ENCODE results near the gene RYR3.

The RYR3 gene

DNA sequence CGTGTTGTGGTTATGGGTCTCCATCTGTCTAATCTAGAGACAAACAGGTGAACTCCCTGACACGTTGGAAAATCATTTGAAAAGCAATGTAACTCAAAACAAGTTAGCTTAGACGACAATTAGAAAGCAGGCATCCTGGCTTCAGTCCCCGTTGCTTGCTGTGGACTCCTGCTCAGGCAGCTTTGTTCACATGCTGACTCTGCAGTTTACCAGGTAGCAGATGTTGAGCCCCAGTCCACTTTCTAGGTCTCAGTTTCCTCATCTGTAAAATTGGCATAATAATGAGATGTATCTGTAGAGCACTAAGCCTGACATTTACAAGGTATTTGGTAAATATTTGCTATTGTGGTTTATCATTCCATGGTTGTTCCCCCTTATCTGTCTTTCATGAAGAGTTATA, 330.3 kb downstream of the RYR3 start:
- no peak for DNase-seq (ENCODE audit: low read depth in 2 of 2)

DNA sequence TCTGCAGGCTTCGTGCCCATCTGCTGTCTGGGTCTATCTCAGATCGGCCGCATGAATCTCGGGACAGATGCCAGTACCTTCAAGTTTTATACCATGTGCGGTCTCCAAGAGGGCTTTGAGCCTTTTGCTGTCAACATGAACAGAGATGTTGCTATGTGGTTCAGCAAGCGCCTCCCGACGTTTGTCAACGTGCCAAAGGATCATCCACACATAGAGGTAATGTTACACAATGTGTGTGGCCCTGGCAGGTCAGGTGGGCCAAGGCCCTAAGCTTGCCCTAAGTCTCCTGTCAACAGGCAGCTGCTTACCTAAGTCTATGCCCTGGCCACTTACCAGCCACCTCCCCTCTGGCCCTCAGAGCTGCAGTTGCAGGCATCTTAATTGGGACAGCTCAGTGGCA, 333.5 kb downstream of the RYR3 start:
- DNase-seq (ENCODE audit: low read depth in 2 of 2): no peak

DNA sequence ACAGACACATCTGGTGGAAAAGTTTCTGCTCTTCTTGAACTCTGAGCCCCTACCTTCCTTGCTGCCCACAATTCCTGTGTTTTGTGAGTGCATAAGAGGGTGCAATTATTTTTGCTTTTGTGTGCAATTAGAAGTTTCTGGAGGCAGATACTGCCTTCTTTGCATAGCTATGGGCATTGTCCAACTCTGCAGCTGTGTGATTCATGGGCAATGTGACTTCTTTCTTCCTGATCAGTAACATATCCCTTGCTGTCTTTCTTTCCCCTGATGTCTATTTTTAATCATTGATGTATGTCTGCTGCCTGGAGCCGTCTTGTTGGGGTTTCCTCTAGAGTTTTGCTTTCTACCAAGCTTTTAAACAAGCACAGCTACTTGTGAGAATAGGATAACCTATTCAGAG, 336.0 kb downstream of the RYR3 start:
- no peak for DNase-seq (ENCODE audit: low read depth in 2 of 2)

DNA sequence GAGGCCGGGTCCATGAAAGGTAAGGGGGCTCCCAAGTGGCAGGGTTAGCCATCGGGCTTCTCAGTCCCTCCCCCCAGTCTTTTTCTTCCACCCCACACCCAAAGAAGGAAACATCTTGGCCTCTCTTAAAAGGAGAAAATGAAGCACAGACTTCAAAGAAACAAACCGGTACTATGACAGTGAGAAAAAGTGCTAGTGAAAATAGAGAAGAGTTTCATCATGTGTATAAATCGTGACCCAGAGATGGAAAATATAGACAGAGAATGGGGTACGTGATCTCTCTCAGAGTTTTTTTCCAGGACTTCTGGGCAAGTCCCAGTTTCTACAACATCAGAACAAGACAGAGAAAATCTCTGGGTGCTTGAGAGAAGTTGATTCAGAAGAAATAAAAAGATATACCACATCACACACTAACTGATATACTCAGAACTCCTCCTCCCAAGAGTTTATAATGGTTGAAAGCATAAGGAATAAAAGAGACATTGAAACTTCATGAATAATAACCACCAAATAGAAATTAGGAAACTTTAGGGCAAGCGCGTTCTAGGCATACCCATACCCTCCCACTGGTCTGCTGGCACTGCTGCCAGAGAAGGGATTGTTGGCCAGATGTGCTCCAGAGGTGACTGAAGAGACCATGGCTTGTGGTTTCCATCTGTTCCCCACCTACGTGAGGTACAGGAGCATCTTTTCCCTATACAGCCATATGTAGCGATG, 338.6 kb downstream of the RYR3 start:
- DNase-seq (ENCODE audit: low read depth in 2 of 2): no peak

DNA sequence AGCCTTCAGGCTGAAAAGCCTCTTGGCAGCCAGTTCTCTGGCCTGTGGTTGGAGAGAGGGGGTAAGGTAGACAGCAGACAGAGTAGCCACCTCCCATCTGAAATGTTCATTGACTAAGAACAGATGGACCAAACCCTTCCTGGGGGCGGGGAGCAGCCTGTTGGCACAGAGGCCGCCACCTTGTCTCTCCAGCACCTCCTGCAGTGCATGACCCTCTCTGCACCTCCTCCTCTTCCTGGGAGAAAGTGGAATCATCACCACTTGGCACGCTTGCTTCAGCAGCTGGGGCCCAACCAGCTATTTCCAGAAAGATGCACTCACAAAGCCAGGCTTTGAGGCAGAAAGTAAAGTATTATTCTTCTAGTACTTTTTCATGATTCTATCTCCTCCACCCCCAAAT, 344.1 kb downstream of the RYR3 start:
- DNase-seq (ENCODE audit: low read depth in 2 of 2): no peak

- no peak for DNase-seq (ENCODE audit: low read depth in 2 of 2)
Observed at GRCh38 chr15:33655488-33655887, 344.7 kb downstream of the RYR3 start.

- DNase-seq (ENCODE audit: low read depth in 2 of 2): no peak
Observed at GRCh38 chr15:33656168-33656567, 345.4 kb downstream of the RYR3 start.

- no peak for DNase-seq (ENCODE audit: low read depth in 2 of 2)
Observed at GRCh38 chr15:33660151-33660550, 349.4 kb downstream of the RYR3 start.

DNA sequence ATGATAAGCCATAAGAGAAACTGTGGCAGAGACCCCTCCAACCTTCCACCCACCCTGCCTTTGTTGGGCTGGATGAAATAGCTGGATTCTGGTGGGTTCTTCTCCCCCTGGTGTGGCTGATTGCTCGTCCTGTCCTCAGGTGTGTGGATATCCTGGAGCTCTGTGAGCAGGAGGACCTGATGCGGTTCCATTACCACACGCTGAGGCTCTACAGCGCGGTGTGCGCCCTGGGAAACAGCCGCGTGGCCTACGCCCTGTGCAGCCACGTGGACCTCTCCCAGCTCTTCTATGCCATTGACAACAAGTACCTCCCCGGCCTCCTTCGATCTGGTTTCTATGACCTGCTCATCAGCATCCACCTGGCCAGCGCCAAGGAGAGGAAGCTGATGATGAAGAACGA, 351.2 kb downstream of the RYR3 start:
- no peak for DNase-seq (ENCODE audit: low read depth in 2 of 2)

DNA sequence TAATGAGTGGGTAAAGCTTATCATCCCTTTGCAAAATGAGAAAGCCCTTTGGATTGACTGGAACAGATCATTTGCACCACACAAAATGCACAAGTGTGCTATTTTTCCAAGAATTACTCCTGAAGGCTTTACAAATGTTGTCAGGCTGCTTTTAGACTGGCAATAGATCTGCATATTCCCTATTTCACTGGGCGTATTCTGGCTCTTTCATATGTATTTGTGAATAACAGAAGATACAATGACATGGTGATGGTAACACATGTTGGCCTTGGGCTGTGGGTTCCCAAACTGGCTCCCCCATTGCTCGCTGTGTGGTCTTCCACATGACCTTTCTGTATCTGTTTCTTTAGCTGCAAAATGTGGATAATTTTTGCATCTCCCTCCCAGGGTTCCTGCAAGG, 354.2 kb downstream of the RYR3 start:
- no peak for DNase-seq (ENCODE audit: low read depth in 2 of 2)

GRCh38 chr15:33670567-33670966, 359.8 kb downstream of the RYR3 start:
- DNase-seq (ENCODE audit: low read depth in 2 of 2): no peak

DNA sequence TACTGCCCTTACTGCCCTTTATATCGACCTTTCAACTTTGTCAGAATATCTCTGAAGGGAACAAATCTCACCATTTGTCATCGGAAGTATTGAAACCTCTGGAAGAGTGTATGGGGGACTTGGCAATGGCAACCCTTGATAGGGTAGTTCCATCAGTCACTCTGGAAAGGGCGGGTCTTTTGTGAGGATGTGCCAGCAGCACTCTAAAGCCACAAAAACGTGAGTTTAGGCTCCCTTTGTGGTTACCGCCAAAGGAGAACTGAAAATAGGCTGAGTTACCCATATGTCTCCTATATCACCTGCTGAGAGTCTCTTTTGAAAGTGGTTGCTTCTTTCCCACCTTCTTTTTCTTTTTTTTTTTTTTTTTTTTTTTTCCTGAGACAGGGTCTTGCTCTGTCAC, 360.7 kb downstream of the RYR3 start:
- DNase-seq (ENCODE audit: low read depth in 2 of 2): no peak

GRCh38 chr15:33675246-33675645, 364.5 kb downstream of the RYR3 start:
- DNase-seq (ENCODE audit: low read depth in 2 of 2): no peak

DNA sequence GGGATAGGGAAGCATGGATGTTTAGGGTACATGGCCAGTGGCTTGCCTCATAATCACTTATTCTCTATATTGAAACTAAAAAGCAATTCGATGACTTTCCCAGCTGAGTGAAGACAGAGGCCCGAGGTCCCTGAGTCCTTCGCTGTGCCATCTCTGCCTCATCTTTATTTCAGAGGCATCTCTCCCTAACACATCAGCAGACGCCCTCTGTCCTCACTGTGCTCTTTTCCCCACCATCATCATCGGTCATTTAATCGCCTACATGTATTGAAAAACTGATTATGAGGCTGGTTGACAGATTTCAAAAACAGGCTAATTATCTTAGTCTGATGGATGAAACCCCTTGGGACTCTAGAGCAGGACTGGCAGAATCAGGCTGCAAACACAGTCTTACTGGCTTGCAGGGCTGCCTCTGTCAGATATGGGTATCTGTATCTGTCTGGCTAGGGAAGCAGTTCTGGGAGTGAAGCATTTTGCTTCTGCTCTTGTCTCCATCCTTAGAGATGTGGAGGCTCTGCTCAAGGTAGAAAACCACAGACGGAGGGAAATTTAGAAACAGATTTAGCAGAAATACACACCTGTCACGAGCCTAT, 366.6 kb downstream of the RYR3 start:
- DNase-seq (ENCODE audit: low read depth in 2 of 2): no peak

DNA sequence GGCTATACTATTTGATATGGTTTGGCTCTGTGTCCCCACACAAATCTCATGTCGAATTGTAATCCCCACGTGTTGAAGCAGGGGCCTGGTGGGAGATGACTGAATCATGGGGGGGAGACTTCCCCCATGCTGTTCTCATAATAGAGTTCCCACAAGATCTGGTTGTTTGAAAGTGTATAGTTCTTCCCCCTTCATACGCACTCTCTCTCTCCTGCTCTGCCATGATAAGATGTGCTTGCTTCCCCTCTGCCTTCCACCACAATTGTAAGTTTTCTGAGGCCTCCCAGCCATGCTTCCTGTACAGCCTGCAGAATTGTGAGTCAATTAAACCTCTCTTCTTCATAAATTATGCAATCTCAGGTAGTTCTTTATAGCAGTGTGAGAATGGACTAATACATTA, 367.4 kb downstream of the RYR3 start:
- DNase-seq (ENCODE audit: low read depth in 2 of 2): no peak

- no peak for DNase-seq (ENCODE audit: low read depth in 2 of 2)
Observed at GRCh38 chr15:33678602-33679001, 367.8 kb downstream of the RYR3 start.

DNA sequence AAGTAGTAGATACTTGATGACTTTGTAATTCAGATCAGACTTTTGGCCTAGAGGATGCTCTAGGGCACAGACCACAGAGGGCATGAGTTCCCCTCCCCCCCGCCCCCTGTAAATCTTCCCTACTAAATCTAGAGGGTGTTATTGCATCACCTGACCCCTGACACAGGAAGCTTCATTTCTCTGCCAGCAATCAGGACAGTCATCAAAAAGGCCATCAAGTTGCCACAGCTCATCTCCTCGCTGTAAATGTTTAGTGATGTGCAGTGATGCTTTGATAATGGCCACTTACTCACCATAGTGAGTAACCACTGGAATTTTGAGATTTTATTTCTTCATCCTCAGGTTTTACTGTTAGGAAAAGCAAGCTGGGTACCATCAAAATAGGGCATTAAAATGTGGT, 368.3 kb downstream of the RYR3 start:
- no peak for DNase-seq (ENCODE audit: low read depth in 2 of 2)

- DNase-seq (ENCODE audit: low read depth in 2 of 2): no peak
Observed at GRCh38 chr15:33680336-33680735, 369.6 kb downstream of the RYR3 start.

GRCh38 chr15:33693166-33693800, 382.5 kb downstream of the RYR3 start:
- no peak for DNase-seq (ENCODE audit: low read depth in 2 of 2)

DNA sequence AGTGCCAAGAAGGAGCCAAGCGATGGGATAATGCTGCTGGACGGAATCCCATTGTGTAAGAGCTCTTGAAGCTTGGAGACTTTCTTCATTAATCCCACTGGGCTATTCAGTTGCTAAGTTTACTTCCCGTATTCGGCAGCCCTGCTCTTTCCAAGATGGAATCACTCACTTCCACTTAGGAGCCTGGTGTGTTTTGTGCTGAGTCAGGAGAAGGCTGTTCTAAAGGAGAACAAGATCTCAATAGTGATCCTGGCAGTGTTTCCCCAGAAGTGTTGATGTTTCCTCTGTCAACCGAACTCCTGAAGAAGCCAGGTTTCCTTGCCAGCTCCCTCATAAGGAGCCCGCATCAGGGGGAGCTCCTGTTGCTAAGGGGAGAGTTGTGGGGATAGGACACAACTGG, 387.4 kb downstream of the RYR3 start:
- no peak for DNase-seq (ENCODE audit: low read depth in 2 of 2)

- no peak for DNase-seq (ENCODE audit: low read depth in 2 of 2)
Observed at GRCh38 chr15:33699145-33699544, 388.4 kb downstream of the RYR3 start.

DNA sequence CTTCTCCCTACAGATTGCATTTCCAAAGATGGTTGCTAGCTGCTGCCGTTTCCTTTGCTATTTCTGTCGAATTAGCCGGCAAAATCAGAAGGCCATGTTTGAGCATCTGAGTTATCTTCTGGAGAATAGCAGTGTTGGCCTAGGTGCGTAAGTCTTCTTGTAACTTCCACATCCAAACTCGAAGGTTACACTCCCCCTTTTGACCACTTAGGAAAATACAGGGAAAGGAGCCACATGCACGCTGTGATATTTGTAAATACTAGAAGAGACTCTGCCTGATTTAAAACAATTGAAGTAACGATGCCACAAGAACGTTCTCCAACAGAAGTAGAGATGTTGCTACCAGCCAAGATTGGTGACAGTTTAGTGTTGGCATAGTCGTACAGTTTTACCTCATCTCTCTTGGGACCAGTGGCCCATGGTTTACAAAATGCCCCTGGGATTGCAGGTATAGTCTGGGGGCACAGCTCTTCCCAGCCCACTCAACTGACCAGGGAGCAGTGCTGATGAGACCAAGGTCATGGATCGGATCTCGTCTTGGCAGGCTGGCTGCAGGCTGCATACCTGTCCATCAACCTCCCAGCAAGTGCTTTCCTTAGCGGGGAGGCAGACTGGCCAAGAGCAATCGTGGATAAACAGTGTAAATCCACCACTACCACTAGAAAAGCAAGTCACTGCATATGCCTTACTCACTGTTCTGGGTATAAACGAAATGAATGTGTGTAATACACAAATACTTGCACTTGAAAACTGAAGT, 389.1 kb downstream of the RYR3 start:
- DNase-seq (ENCODE audit: low read depth in 2 of 2): no peak
